ENCODE measurements around the gene LAMA1.

The LAMA1 gene

GRCh38 chr18:6950641-6951040, 167.0 kb downstream of the LAMA1 start:
- no peak overlapping the region for H4K8ac ChIP-seq (ENCODE audit: low read length)
- no peak overlapping the region for H4K91ac ChIP-seq (ENCODE audit: low read length)
- H3K9me3 ChIP-seq (ENCODE audit: control insufficient read depth, low read length) = no peaks in the 10 kb centered on the region
- peaks cover 0 to 65% of the 10 kb centered on the region in 2 experiments for H3K36me3 ChIP-seq (ENCODE audit: control insufficient read depth in 1 of 2, insufficient read depth in 2 of 2, low read depth in 1 of 2, low read length in 2 of 2)
- DNase-seq = no peak
- H3K27ac ChIP-seq (ENCODE audit: low read length, poor library complexity, severe bottlenecking) = no peak overlapping the region
- no peak overlapping the region for H3K4me3 ChIP-seq (ENCODE audit: insufficient read depth in 1 of 2, low read depth in 1 of 2, low read length in 2 of 2)
- no peak overlapping the region for H3K14ac ChIP-seq (ENCODE audit: low read length in 2 of 2)
- no peak overlapping the region for H2BK120ac ChIP-seq (ENCODE audit: low read depth, low read length)
- no peak overlapping the region for H3K23ac ChIP-seq (ENCODE audit: low read length in 2 of 2)
- H3K9ac ChIP-seq (ENCODE audit: low read length) = no peak overlapping the region
- H3K18ac ChIP-seq (ENCODE audit: low read depth in 1 of 2, low read length in 2 of 2) = no peak overlapping the region
- no peak overlapping the region for H2BK15ac ChIP-seq (ENCODE audit: low read depth, poor library complexity, severe bottlenecking)
- no peaks in the 10 kb centered on the region for H3K4me1 ChIP-seq (ENCODE audit: control insufficient read depth, insufficient read depth, low read depth, low read length)
- H3K4me2 ChIP-seq (ENCODE audit: low read length, poor library complexity, severe bottlenecking) = no peak overlapping the region
- H2AK5ac ChIP-seq (ENCODE audit: low read length, severe bottlenecking) = no peak overlapping the region
- no peak overlapping the region for H2BK5ac ChIP-seq (ENCODE audit: low read depth, low read length, poor library complexity, severe bottlenecking)
- H3K4ac ChIP-seq (ENCODE audit: low read depth in 1 of 2, low read length in 2 of 2) = no peak overlapping the region
- H2AFZ ChIP-seq (ENCODE audit: low read depth, low read length) = no peak overlapping the region
- no peak overlapping the region for H2BK12ac ChIP-seq (ENCODE audit: low read length in 2 of 2)
- H3K79me1 ChIP-seq (replicated peaks; ENCODE audit: low read length, poor library complexity, severe bottlenecking) = no peaks in the 10 kb centered on the region
- peaks cover 0 to 9% of the 10 kb centered on the region in 2 experiments for H3K27me3 ChIP-seq (ENCODE audit: control insufficient read depth in 1 of 2, insufficient read depth in 1 of 2, low read length in 2 of 2)
- WGBS = 87% methylated on average over 14 of the region's 14 CpGs

- no peak overlapping the region for H2BK5ac ChIP-seq (ENCODE audit: low read depth, low read length, poor library complexity, severe bottlenecking)
- no peaks in the 10 kb centered on the region for H3K4me1 ChIP-seq (ENCODE audit: control insufficient read depth, insufficient read depth, low read depth, low read length)
- no peaks in the 10 kb centered on the region for H3K9me3 ChIP-seq (ENCODE audit: control insufficient read depth, low read length)
- no peak overlapping the region for H3K4me3 ChIP-seq (ENCODE audit: insufficient read depth in 1 of 2, low read depth in 1 of 2, low read length in 2 of 2)
- H2AFZ ChIP-seq (ENCODE audit: low read depth, low read length) = no peak overlapping the region
- H2BK120ac ChIP-seq (ENCODE audit: low read depth, low read length) = no peak overlapping the region
- WGBS = 83% methylated on average over 11 of the region's 11 CpGs
- no peak overlapping the region for H3K23ac ChIP-seq (ENCODE audit: low read length in 2 of 2)
- no peak overlapping the region for H3K9ac ChIP-seq (ENCODE audit: low read length)
- no peak overlapping the region for H4K8ac ChIP-seq (ENCODE audit: low read length)
- H3K36me3 ChIP-seq (ENCODE audit: control insufficient read depth in 1 of 2, insufficient read depth in 2 of 2, low read depth in 1 of 2, low read length in 2 of 2) = peaks cover 0 to 64% of the 10 kb centered on the region in 2 experiments
- no peak overlapping the region for H2AK5ac ChIP-seq (ENCODE audit: low read length, severe bottlenecking)
- H3K79me1 ChIP-seq (replicated peaks; ENCODE audit: low read length, poor library complexity, severe bottlenecking) = no peaks in the 10 kb centered on the region
- no peak overlapping the region for H3K4me2 ChIP-seq (ENCODE audit: low read length, poor library complexity, severe bottlenecking)
- peaks cover 0 to 9% of the 10 kb centered on the region in 2 experiments for H3K27me3 ChIP-seq (ENCODE audit: control insufficient read depth in 1 of 2, insufficient read depth in 1 of 2, low read length in 2 of 2)
- no peak overlapping the region for H3K14ac ChIP-seq (ENCODE audit: low read length in 2 of 2)
- H3K18ac ChIP-seq (ENCODE audit: low read depth in 1 of 2, low read length in 2 of 2) = no peak overlapping the region
- no peak overlapping the region for H2BK15ac ChIP-seq (ENCODE audit: low read depth, poor library complexity, severe bottlenecking)
- no peak overlapping the region for H3K4ac ChIP-seq (ENCODE audit: low read depth in 1 of 2, low read length in 2 of 2)
- DNase-seq = no peak
- H3K27ac ChIP-seq (ENCODE audit: low read length, poor library complexity, severe bottlenecking) = no peak overlapping the region
- no peak overlapping the region for H2BK12ac ChIP-seq (ENCODE audit: low read length in 2 of 2)
- H4K91ac ChIP-seq (ENCODE audit: low read length) = no peak overlapping the region
Observed at GRCh38 chr18:6949800-6950586, 167.6 kb downstream of the LAMA1 start.

- Histone ChIP-seq H3K27me3 (ENCODE audit: control insufficient read depth in 1 of 2, insufficient read depth in 1 of 2, low read length in 2 of 2) (peaks cover 0 to 9% of the 10 kb centered on the region in 2 experiments), H2AFZ (ENCODE audit: low read depth, low read length) (no peak overlapping the region), H3K9ac (ENCODE audit: low read length) (no peak overlapping the region), H4K8ac (ENCODE audit: low read length) (no peak overlapping the region), H3K14ac (ENCODE audit: low read length in 2 of 2) (no peak overlapping the region), H3K23ac (ENCODE audit: low read length in 2 of 2) (no peak overlapping the region), H2BK12ac (ENCODE audit: low read length in 2 of 2) (no peak overlapping the region), H3K9me3 (ENCODE audit: control insufficient read depth, low read length) (no peaks in the 10 kb centered on the region), H3K4me1 (ENCODE audit: control insufficient read depth, insufficient read depth, low read depth, low read length) (no peaks in the 10 kb centered on the region), H3K4ac (ENCODE audit: low read depth in 1 of 2, low read length in 2 of 2) (no peak overlapping the region), H3K79me1 (replicated peaks; ENCODE audit: low read length, poor library complexity, severe bottlenecking) (no peaks in the 10 kb centered on the region), H3K18ac (ENCODE audit: low read depth in 1 of 2, low read length in 2 of 2) (no peak overlapping the region), H4K91ac (ENCODE audit: low read length) (no peak overlapping the region), H2BK120ac (ENCODE audit: low read depth, low read length) (no peak overlapping the region), H2BK15ac (ENCODE audit: low read depth, poor library complexity, severe bottlenecking) (no peak overlapping the region), H2BK5ac (ENCODE audit: low read depth, low read length, poor library complexity, severe bottlenecking) (no peak overlapping the region), H3K36me3 (ENCODE audit: control insufficient read depth in 1 of 2, insufficient read depth in 2 of 2, low read depth in 1 of 2, low read length in 2 of 2) (peaks cover 0 to 52% of the 10 kb centered on the region in 2 experiments), H3K4me2 (ENCODE audit: low read length, poor library complexity, severe bottlenecking) (no peak overlapping the region), H3K27ac (ENCODE audit: low read length, poor library complexity, severe bottlenecking) (no peak overlapping the region), H2AK5ac (ENCODE audit: low read length, severe bottlenecking) (no peak overlapping the region), H3K4me3 (ENCODE audit: insufficient read depth in 1 of 2, low read depth in 1 of 2, low read length in 2 of 2) (no peak overlapping the region)
- no peak for DNase-seq
- WGBS = 88% methylated on average over 16 of the region's 16 CpGs
Observed at GRCh38 chr18:6948281-6949055, 169.1 kb downstream of the LAMA1 start.

- Histone ChIP-seq H4K8ac (ENCODE audit: low read length) (no peak overlapping the region), H3K9ac (ENCODE audit: low read length) (no peak overlapping the region), H3K4me2 (ENCODE audit: low read length, poor library complexity, severe bottlenecking) (no peak overlapping the region), H3K36me3 (ENCODE audit: control insufficient read depth in 1 of 2, insufficient read depth in 2 of 2, low read depth in 1 of 2, low read length in 2 of 2) (peaks cover 0 to 53% of the 10 kb centered on the region in 2 experiments), H4K91ac (ENCODE audit: low read length) (no peak overlapping the region), H3K9me3 (ENCODE audit: control insufficient read depth, low read length) (no peaks in the 10 kb centered on the region), H2BK120ac (ENCODE audit: low read depth, low read length) (no peak overlapping the region), H3K27ac (ENCODE audit: low read length, poor library complexity, severe bottlenecking) (no peak overlapping the region), H2AK5ac (ENCODE audit: low read length, severe bottlenecking) (no peak overlapping the region), H3K14ac (ENCODE audit: low read length in 2 of 2) (no peak overlapping the region), H3K18ac (ENCODE audit: low read depth in 1 of 2, low read length in 2 of 2) (no peak overlapping the region), H2BK15ac (ENCODE audit: low read depth, poor library complexity, severe bottlenecking) (no peak overlapping the region), H3K4me1 (ENCODE audit: control insufficient read depth, insufficient read depth, low read depth, low read length) (no peaks in the 10 kb centered on the region), H2BK5ac (ENCODE audit: low read depth, low read length, poor library complexity, severe bottlenecking) (no peak overlapping the region), H3K23ac (ENCODE audit: low read length in 2 of 2) (no peak overlapping the region), H3K79me1 (replicated peaks; ENCODE audit: low read length, poor library complexity, severe bottlenecking) (no peaks in the 10 kb centered on the region), H3K4ac (ENCODE audit: low read depth in 1 of 2, low read length in 2 of 2) (no peak overlapping the region), H3K27me3 (ENCODE audit: control insufficient read depth in 1 of 2, insufficient read depth in 1 of 2, low read length in 2 of 2) (peaks cover 0 to 9% of the 10 kb centered on the region in 2 experiments), H2AFZ (ENCODE audit: low read depth, low read length) (no peak overlapping the region), H2BK12ac (ENCODE audit: low read length in 2 of 2) (no peak overlapping the region), H3K4me3 (ENCODE audit: insufficient read depth in 1 of 2, low read depth in 1 of 2, low read length in 2 of 2) (no peak overlapping the region)
- 81% methylated on average over 10 of the region's 10 CpGs for WGBS
- DNase-seq = no peak
Observed at GRCh38 chr18:6947338-6948030, 170.1 kb downstream of the LAMA1 start.

Data from mesenchymal stem cell (in vitro differentiated cells and primary cell).